KOPT-K1 (cell line): ENCODE measurements around the gene IL36B.

ENCODE experiments used
- H3K27ac ChIP-seq: fragments of 200-600 bp; sonication (generic); 2 replicates; pipeline ENCODE4 v1.5.1; 2016; ENCODE audit warnings: antibody characterized with exemption, mild to moderate bottlenecking, low read depth, low read length; ENCODE audit not compliant: poor library complexity, severe bottlenecking
- H3K36me3 ChIP-seq: fragments of 200-600 bp; sonication (generic); 2 replicates; pipeline ENCODE4 v1.5.1; 2017; ENCODE audit warnings: antibody characterized with exemption, mild to moderate bottlenecking, low read length, moderate library complexity; ENCODE audit not compliant: insufficient read depth
- H3K9me3 ChIP-seq: fragments of 200-600 bp; sonication (generic); 2 replicates; pipeline ENCODE4 v1.5.1; 2017; ENCODE audit warnings: antibody characterized with exemption, low read length, mild to moderate bottlenecking; ENCODE audit not compliant: insufficient read depth, poor library complexity, severe bottlenecking

Gene IL36B

GRCh38 chr2:113081488-113082210 lies 29.0 kb upstream of the IL36B start:
- H3K9me3 ChIP-seq, result no peaks in the 10 kb centered on the region
- no peak overlapping the region for H3K27ac ChIP-seq
- no peaks in the 10 kb centered on the region for H3K36me3 ChIP-seq

- no peak overlapping the region for H3K27ac ChIP-seq
- H3K9me3 ChIP-seq, result no peaks in the 10 kb centered on the region
- no peaks in the 10 kb centered on the region for H3K36me3 ChIP-seq
Measured at GRCh38 chr2:113080134-113080533, 27.5 kb upstream of the IL36B start.

- H3K36me3 ChIP-seq, result no peaks in the 10 kb centered on the region
- H3K27ac ChIP-seq, result no peak overlapping the region
Measured at GRCh38 chr2:113079131-113079530, 26.5 kb upstream of the IL36B start.

GRCh38 chr2:113078350-113078839 lies 25.7 kb upstream of the IL36B start:
- H3K27ac ChIP-seq, result no peak overlapping the region
- H3K9me3 ChIP-seq, result no peaks in the 10 kb centered on the region
- no peaks in the 10 kb centered on the region for H3K36me3 ChIP-seq

More at GRCh38 chr2:113079131-113079530, 26.5 kb upstream of the IL36B start:
- no peaks in the 10 kb centered on the region for H3K9me3 ChIP-seq

GRCh38 chr2:113077921-113078320 lies 25.3 kb upstream of the IL36B start:
- H3K9me3 ChIP-seq, result no peaks in the 10 kb centered on the region
- no peaks in the 10 kb centered on the region for H3K36me3 ChIP-seq
- no peak overlapping the region for H3K27ac ChIP-seq

- no peaks in the 10 kb centered on the region for H3K36me3 ChIP-seq
- no peak overlapping the region for H3K27ac ChIP-seq
- H3K9me3 ChIP-seq, result no peaks in the 10 kb centered on the region
Measured at GRCh38 chr2:113076954-113077669, 24.4 kb upstream of the IL36B start.

- Histone ChIP-seq H3K27ac (no peak overlapping the region), H3K36me3 (no peaks in the 10 kb centered on the region), H3K9me3 (no peaks in the 10 kb centered on the region)
Measured at GRCh38 chr2:113075600-113075999, 22.9 kb upstream of the IL36B start.

- Histone ChIP-seq H3K9me3 (no peaks in the 10 kb centered on the region), H3K27ac (no peak overlapping the region), H3K36me3 (no peaks in the 10 kb centered on the region)
Measured at GRCh38 chr2:113075030-113075429, 22.4 kb upstream of the IL36B start.

- Histone ChIP-seq H3K36me3 (no peaks in the 10 kb centered on the region), H3K9me3 (no peaks in the 10 kb centered on the region), H3K27ac (no peak overlapping the region)
Measured at GRCh38 chr2:113073325-113073834, 20.7 kb upstream of the IL36B start.

GRCh38 chr2:113072584-113072983 lies 19.9 kb upstream of the IL36B start:
- H3K27ac ChIP-seq, result no peak overlapping the region
- no peaks in the 10 kb centered on the region for H3K36me3 ChIP-seq
- H3K9me3 ChIP-seq, result no peaks in the 10 kb centered on the region

- peaks cover 2% of the 10 kb centered on the region for H3K9me3 ChIP-seq
- no peaks in the 10 kb centered on the region for H3K36me3 ChIP-seq
- H3K27ac ChIP-seq, result no peak overlapping the region
Measured at GRCh38 chr2:113070606-113070975, 17.9 kb upstream of the IL36B start.

- Histone ChIP-seq H3K9me3 (peaks cover 9% of the 10 kb centered on the region), H3K36me3 (no peaks in the 10 kb centered on the region), H3K27ac (no peak overlapping the region)
Measured at GRCh38 chr2:113069676-113070605, 17.3 kb upstream of the IL36B start.

- no peaks in the 10 kb centered on the region for H3K36me3 ChIP-seq
- peaks cover 12% of the 10 kb centered on the region for H3K9me3 ChIP-seq
- no peak overlapping the region for H3K27ac ChIP-seq
Measured at GRCh38 chr2:113068706-113069485, 16.2 kb upstream of the IL36B start.

GRCh38 chr2:113068249-113068648 lies 15.6 kb upstream of the IL36B start:
- Histone ChIP-seq H3K36me3 (no peaks in the 10 kb centered on the region), H3K9me3 (peaks cover 12% of the 10 kb centered on the region), H3K27ac (no peak overlapping the region)
